Mesendoderm (in vitro differentiated cells): ENCODE measurements around the gene VRK2.

ENCODE experiments used
- DNase-seq: peaks from one replicate; pipeline ENCODE4 v3.0.0; 2013
- H2AK5ac ChIP-seq: 2 replicates; pipeline ENCODE4 v1.6.1; 2013; ENCODE audit warnings: low read length, inconsistent platforms
- H2BK120ac ChIP-seq: 2 replicates; pipeline ENCODE4 v1.6.1; 2013; ENCODE audit warnings: low read depth, mild to moderate bottlenecking, low read length, moderate library complexity, mixed read lengths
- H2BK15ac ChIP-seq: replicated peaks from 2 replicates; pipeline ENCODE4 v1.6.1; 2013; ENCODE audit warnings: low read depth, mild to moderate bottlenecking, moderate library complexity
- H2BK5ac ChIP-seq: 2 replicates; pipeline ENCODE4 v1.6.1; 2013; ENCODE audit warnings: low read length, inconsistent platforms
- H3K18ac ChIP-seq: 2 replicates; pipeline ENCODE4 v1.6.1; 2013; ENCODE audit warnings: mild to moderate bottlenecking, low read length, mixed read lengths
- H3K23ac ChIP-seq: one replicate; pipeline ENCODE4 v1.6.1; 2013; ENCODE audit warnings: low read length
- H3K27ac ChIP-seq: 2 replicates; pipeline ENCODE4 v1.5.1; 2013; ENCODE audit warnings: low read depth, mild to moderate bottlenecking, inconsistent platforms, low read length, moderate library complexity
- H3K27me3 ChIP-seq: 2 replicates; pipeline ENCODE4 v1.6.1; 2013; ENCODE audit warnings: low read length, control low read depth, mild to moderate bottlenecking, inconsistent platforms; ENCODE audit not compliant: insufficient read depth, poor library complexity
- H3K36me3 ChIP-seq: 2 replicates; pipeline ENCODE4 v1.6.1; 2013; ENCODE audit warnings: low read length, inconsistent platforms; ENCODE audit not compliant: control insufficient read depth, insufficient read depth
- H3K4ac ChIP-seq: one replicate; pipeline ENCODE4 v1.6.1; 2013; ENCODE audit warnings: low read depth, mild to moderate bottlenecking, low read length, moderate library complexity
- H3K4me1 ChIP-seq: 2 replicates; pipeline ENCODE4 v1.6.1; 2013; ENCODE audit warnings: low read depth, low read length, inconsistent platforms; ENCODE audit not compliant: control insufficient read depth
- H3K4me2 ChIP-seq: 2 replicates; pipeline ENCODE4 v1.6.1; 2013; ENCODE audit warnings: low read length
- H3K4me3 ChIP-seq: 2 replicates; pipeline ENCODE4 v1.5.1; 2013; ENCODE audit warnings: mild to moderate bottlenecking, low read length
- H3K56ac ChIP-seq: one replicate; pipeline ENCODE4 v1.6.1; 2013; ENCODE audit warnings: low read length
- H3K79me1 ChIP-seq: 2 replicates; pipeline ENCODE4 v1.6.1; 2013; ENCODE audit warnings: low read length, inconsistent platforms
- H3K79me2 ChIP-seq: 2 replicates; pipeline ENCODE4 v1.6.1; 2013; ENCODE audit warnings: mild to moderate bottlenecking, low read length; ENCODE audit not compliant: control insufficient read depth, insufficient read depth
- H3K9ac ChIP-seq: 2 replicates; pipeline ENCODE4 v1.6.1; 2013; ENCODE audit warnings: low read length, inconsistent platforms
- H4K5ac ChIP-seq: one replicate; pipeline ENCODE4 v1.6.1; 2013; ENCODE audit warnings: low read length
- H4K8ac ChIP-seq: one replicate; pipeline ENCODE4 v1.6.1; 2013; ENCODE audit warnings: low read depth, mild to moderate bottlenecking, control low read depth, low read length, moderate library complexity
- WGBS: extraction: QIAGEN DNeasy Blood & Tissue Kit; methylation state at CpG from one replicate; pipeline ENCODE4 v1.1.7; 2013; ENCODE audit warnings: low lambda C conversion rate, missing lambda C conversion rate; ENCODE audit not compliant: insufficient coverage; ENCODE audit errors: extremely low coverage; 5-methylcytosine and 5-hydroxymethylcytosine counted together

Gene VRK2

GRCh38 chr2:58194458-58194857 lies 147.9 kb downstream of the VRK2 start:
- DNase-seq = no peak
- no peak overlapping the region for H3K27ac ChIP-seq
- WGBS = 100% methylated on average over 1 of the region's 2 CpGs
- H2BK15ac ChIP-seq = no peak overlapping the region
- no peaks in the 10 kb centered on the region for H3K4me1 ChIP-seq
- H2BK120ac ChIP-seq = no peak overlapping the region
- H3K23ac ChIP-seq = no peak overlapping the region
- H3K79me1 ChIP-seq = no peaks in the 10 kb centered on the region
- no peaks in the 10 kb centered on the region for H3K79me2 ChIP-seq
- no peak overlapping the region for H4K8ac ChIP-seq
- no peaks in the 10 kb centered on the region for H3K36me3 ChIP-seq
- H4K5ac ChIP-seq = no peak overlapping the region
- no peak overlapping the region for H3K4me3 ChIP-seq
- no peaks in the 10 kb centered on the region for H3K27me3 ChIP-seq
- no peak overlapping the region for H2AK5ac ChIP-seq
- H3K56ac ChIP-seq = no peak overlapping the region
- H3K9ac ChIP-seq = no peak overlapping the region
- H3K4ac ChIP-seq = no peak overlapping the region
- H2BK5ac ChIP-seq = no peak overlapping the region
- no peak overlapping the region for H3K18ac ChIP-seq
- no peak overlapping the region for H3K4me2 ChIP-seq

DNA sequence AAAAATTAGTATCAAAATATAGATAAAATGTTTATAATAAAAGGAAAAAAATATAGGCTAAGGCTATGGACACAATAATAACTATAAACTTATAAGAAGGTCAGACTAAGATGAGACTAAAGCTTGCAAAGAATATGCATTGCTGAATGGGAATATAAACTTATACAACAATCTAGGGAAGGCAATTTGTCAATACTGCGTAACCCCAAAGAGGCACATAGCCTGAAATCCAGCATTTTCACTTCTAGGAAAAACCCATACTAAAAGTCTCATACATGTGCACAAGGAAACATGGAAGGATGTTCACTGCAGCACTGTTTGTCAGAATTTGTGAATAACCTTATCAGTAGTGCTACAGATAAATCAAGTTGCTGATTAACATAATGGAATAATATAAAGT lies 149.1 kb downstream of the VRK2 start:
- no peaks in the 10 kb centered on the region for H3K4me1 ChIP-seq
- H4K8ac ChIP-seq = no peak overlapping the region
- no peaks in the 10 kb centered on the region for H3K27me3 ChIP-seq
- H2BK15ac ChIP-seq = no peak overlapping the region
- DNase-seq = no peak
- H3K27ac ChIP-seq = no peak overlapping the region
- no peak overlapping the region for H3K23ac ChIP-seq
- no peak overlapping the region for H3K4me2 ChIP-seq
- H3K56ac ChIP-seq = no peak overlapping the region
- no peaks in the 10 kb centered on the region for H3K36me3 ChIP-seq
- no peak overlapping the region for H4K5ac ChIP-seq
- H3K4me3 ChIP-seq = no peak overlapping the region
- H2BK5ac ChIP-seq = no peak overlapping the region
- H3K18ac ChIP-seq = no peak overlapping the region
- H2BK120ac ChIP-seq = no peak overlapping the region
- whole genome bisulfite sequencing = no CpG with 5 or more reads among the region's 1 CpG
- H3K79me2 ChIP-seq = no peaks in the 10 kb centered on the region
- H3K4ac ChIP-seq = no peak overlapping the region
- H3K79me1 ChIP-seq = no peaks in the 10 kb centered on the region
- H2AK5ac ChIP-seq = no peak overlapping the region
- no peak overlapping the region for H3K9ac ChIP-seq

DNA sequence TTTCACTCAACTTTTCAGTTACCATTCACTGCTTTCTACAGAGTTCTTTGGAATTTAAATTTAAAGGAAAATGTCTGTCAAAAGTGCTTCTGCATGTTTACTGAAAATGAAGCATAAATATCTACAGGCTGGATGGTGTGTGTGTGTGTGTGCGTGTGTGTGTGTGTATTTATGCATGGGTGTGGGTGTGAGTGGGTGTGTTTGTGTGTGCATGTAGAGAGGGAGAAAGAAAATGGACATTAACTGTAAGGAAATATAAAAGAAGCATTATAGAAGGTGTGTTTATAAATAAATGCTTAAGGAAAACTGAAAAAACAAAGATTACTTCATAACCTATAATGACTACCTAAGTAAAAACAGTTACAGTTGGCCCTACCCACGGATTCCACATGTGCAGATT lies 151.3 kb downstream of the VRK2 start:
- H2AK5ac ChIP-seq = no peak overlapping the region
- H2BK15ac ChIP-seq = no peak overlapping the region
- H3K79me2 ChIP-seq = no peaks in the 10 kb centered on the region
- no peak overlapping the region for H3K9ac ChIP-seq
- no peak overlapping the region for H3K4me2 ChIP-seq
- DNase-seq = no peak
- H2BK120ac ChIP-seq = no peak overlapping the region
- no peak overlapping the region for H3K4ac ChIP-seq
- H3K4me3 ChIP-seq = no peak overlapping the region
- no peaks in the 10 kb centered on the region for H3K4me1 ChIP-seq
- H3K56ac ChIP-seq = no peak overlapping the region
- no peaks in the 10 kb centered on the region for H3K36me3 ChIP-seq
- no peaks in the 10 kb centered on the region for H3K79me1 ChIP-seq
- no peak overlapping the region for H3K23ac ChIP-seq
- no peak overlapping the region for H4K8ac ChIP-seq
- H3K18ac ChIP-seq = no peak overlapping the region
- no CpG with 5 or more reads among the region's 2 CpGs for whole genome bisulfite sequencing
- H4K5ac ChIP-seq = no peak overlapping the region
- H3K27ac ChIP-seq = no peak overlapping the region
- H2BK5ac ChIP-seq = no peak overlapping the region
- no peaks in the 10 kb centered on the region for H3K27me3 ChIP-seq

DNA sequence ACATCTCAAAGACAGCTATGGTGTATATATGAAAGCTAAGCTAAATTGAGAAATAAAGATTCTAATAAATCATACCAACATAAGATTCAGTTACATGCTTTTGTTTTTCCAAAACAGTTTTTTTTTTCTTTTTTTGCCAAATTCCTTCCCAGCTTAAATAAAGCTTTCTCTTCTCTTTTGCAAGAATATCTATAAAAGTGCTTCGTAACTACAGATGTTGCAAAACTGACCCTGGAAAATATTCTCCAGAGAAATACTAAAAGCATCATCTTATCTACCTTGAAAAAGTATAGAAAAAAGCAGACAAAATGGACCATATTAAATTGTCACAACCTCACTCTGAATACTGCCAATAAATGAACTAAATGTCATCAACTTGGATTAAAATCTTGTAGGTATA lies 155.8 kb downstream of the VRK2 start:
- Histone ChIP-seq H2BK5ac (no peak overlapping the region), H2BK120ac (no peak overlapping the region), H4K5ac (no peak overlapping the region), H3K18ac (no peak overlapping the region), H3K79me1 (no peaks in the 10 kb centered on the region), H3K79me2 (no peaks in the 10 kb centered on the region), H3K36me3 (no peaks in the 10 kb centered on the region), H3K4me2 (no peak overlapping the region), H3K23ac (no peak overlapping the region), H3K56ac (no peak overlapping the region), H3K27ac (no peak overlapping the region), H2AK5ac (no peak overlapping the region), H4K8ac (no peak overlapping the region), H3K4ac (no peak overlapping the region), H3K27me3 (no peaks in the 10 kb centered on the region), H3K4me1 (no peaks in the 10 kb centered on the region), H2BK15ac (no peak overlapping the region), H3K9ac (no peak overlapping the region), H3K4me3 (no peak overlapping the region)
- no CpG with 5 or more reads among the region's 1 CpG for WGBS
- no peak for DNase-seq

- Histone ChIP-seq H3K4ac (no peak overlapping the region), H3K23ac (no peak overlapping the region), H3K4me3 (no peak overlapping the region), H3K79me2 (no peaks in the 10 kb centered on the region), H2AK5ac (no peak overlapping the region), H3K4me2 (no peak overlapping the region), H3K79me1 (no peaks in the 10 kb centered on the region), H3K27ac (no peak overlapping the region), H2BK5ac (no peak overlapping the region), H3K9ac (no peak overlapping the region), H3K36me3 (no peaks in the 10 kb centered on the region), H3K4me1 (no peaks in the 10 kb centered on the region), H4K5ac (no peak overlapping the region), H2BK120ac (no peak overlapping the region), H3K56ac (no peak overlapping the region), H4K8ac (no peak overlapping the region), H3K27me3 (no peaks in the 10 kb centered on the region), H2BK15ac (no peak overlapping the region), H3K18ac (no peak overlapping the region)
- DNase-seq = no peak
Observed at GRCh38 chr2:58203018-58203417, 156.4 kb downstream of the VRK2 start.

DNA sequence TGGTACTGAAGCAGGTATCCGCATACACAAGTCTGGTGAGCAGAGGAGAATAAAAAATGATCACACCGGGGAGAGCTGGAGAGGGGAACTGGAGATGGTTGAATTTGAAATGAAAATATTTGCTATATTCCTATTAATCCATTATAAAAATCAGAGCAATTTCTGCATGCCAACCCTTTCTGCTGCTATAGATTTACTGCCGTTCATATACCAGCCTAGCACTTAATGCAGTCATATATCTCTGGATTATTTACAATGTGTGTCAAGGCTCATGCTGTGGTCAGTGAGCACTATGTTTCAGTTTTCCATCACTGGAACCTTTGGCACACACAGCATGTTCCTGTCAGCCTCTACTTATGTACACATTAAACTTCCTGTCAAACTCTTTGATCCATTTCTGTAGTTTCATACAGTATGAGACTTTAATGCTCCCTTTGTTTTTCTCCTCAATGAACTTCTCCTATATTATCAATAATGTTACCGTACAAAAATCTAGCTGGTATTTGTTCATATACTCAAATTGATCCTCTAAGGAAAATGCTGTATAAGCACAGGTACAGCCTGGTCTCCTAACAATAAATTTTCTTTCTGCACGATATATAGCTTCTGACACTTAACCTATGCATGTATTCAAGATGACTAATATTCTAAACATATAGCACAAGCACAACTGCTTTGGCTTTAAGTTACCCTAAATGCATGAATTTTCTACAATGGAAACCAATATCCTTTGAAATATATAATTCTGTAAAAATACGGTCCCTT lies 157.8 kb downstream of the VRK2 start:
- H3K56ac ChIP-seq = no peak overlapping the region
- H3K27me3 ChIP-seq = no peaks in the 10 kb centered on the region
- no peak overlapping the region for H3K18ac ChIP-seq
- no CpG with 5 or more reads among the region's 6 CpGs for WGBS
- H4K5ac ChIP-seq = no peak overlapping the region
- no peak overlapping the region for H2BK15ac ChIP-seq
- H3K36me3 ChIP-seq = no peaks in the 10 kb centered on the region
- H3K4me3 ChIP-seq = no peak overlapping the region
- H3K4me2 ChIP-seq = no peak overlapping the region
- H2AK5ac ChIP-seq = no peak overlapping the region
- no peak for DNase-seq
- no peaks in the 10 kb centered on the region for H3K79me1 ChIP-seq
- H3K4me1 ChIP-seq = no peaks in the 10 kb centered on the region
- H2BK120ac ChIP-seq = no peak overlapping the region
- no peak overlapping the region for H3K27ac ChIP-seq
- no peaks in the 10 kb centered on the region for H3K79me2 ChIP-seq
- H4K8ac ChIP-seq = no peak overlapping the region
- H3K23ac ChIP-seq = no peak overlapping the region
- H3K4ac ChIP-seq = no peak overlapping the region
- no peak overlapping the region for H2BK5ac ChIP-seq
- no peak overlapping the region for H3K9ac ChIP-seq
